GM12801 (cell line): ENCODE results near the gene ISCA1.

ENCODE experiments used
- TF ChIP-seq, protein P1 (sequence below): IDR thresholded peaks from one replicate; pipeline ENCODE4 v1.5.1; 2011; ENCODE audit warnings: control low read depth; ENCODE audit not compliant: insufficient read length; ENCODE audit errors: extremely low read depth

The ISCA1 gene

DNA sequence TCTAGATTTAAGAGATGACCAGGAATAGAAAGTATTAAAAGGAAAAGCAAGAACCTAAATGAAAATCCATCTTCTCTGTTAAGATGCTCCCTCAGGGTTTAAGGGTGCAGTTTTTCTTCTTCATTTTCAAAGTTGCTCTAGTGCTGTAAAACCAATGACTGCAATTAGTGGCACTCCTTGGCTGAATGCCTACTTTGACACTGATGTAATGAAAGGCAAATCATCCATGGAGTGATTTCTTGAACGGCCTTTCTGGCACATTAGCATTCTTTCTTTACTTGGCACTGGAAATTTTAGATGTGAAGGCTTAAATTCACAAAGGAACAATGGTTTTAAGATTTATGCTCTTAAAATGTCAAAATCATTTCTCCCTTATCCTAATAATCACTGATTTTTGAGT lies 19.3 kb upstream of the ISCA1 start:
- TF ChIP-seq, protein P1, sequence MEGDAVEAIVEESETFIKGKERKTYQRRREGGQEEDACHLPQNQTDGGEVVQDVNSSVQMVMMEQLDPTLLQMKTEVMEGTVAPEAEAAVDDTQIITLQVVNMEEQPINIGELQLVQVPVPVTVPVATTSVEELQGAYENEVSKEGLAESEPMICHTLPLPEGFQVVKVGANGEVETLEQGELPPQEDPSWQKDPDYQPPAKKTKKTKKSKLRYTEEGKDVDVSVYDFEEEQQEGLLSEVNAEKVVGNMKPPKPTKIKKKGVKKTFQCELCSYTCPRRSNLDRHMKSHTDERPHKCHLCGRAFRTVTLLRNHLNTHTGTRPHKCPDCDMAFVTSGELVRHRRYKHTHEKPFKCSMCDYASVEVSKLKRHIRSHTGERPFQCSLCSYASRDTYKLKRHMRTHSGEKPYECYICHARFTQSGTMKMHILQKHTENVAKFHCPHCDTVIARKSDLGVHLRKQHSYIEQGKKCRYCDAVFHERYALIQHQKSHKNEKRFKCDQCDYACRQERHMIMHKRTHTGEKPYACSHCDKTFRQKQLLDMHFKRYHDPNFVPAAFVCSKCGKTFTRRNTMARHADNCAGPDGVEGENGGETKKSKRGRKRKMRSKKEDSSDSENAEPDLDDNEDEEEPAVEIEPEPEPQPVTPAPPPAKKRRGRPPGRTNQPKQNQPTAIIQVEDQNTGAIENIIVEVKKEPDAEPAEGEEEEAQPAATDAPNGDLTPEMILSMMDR: no peak

DNA sequence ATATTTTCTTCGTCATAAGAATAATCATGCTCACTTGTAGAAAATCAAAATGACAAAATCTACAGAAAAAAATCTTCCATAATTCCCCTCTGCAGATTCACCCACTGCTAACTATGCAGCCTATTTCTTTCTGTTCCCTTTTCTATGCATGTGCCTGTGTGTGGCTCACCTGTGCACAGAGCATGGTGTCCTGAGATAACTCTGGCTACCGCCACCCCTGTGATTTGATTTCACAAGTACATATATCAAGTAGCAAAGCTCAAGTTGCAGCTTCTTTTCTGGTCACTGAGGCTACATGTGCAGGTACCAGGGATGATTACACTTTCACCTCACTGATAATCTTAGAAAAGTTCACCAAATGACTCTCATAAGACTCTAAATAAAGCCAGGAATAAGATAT lies 18.4 kb upstream of the ISCA1 start:
- TF ChIP-seq, protein P1: no peak

DNA sequence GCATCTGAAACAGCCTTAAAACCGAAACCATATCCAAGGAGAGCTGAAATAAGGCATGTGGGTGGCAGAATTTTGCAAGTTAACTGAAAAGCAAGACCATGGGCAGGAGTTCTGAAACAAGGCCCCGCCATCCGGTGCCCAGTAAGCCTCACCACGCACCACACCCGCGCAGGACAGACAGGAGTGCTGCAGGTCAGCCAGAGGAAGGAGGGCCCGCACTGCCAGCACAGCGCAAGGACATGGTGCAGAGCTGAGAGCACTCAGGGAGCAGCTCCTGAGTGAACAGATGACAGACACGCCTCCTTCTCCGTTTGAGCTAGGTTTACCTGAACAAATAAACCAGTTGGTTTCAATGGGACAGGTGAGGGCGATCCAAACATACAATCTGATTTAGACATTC lies 16.5 kb upstream of the ISCA1 start:
- TF ChIP-seq, protein P1: no peak

DNA sequence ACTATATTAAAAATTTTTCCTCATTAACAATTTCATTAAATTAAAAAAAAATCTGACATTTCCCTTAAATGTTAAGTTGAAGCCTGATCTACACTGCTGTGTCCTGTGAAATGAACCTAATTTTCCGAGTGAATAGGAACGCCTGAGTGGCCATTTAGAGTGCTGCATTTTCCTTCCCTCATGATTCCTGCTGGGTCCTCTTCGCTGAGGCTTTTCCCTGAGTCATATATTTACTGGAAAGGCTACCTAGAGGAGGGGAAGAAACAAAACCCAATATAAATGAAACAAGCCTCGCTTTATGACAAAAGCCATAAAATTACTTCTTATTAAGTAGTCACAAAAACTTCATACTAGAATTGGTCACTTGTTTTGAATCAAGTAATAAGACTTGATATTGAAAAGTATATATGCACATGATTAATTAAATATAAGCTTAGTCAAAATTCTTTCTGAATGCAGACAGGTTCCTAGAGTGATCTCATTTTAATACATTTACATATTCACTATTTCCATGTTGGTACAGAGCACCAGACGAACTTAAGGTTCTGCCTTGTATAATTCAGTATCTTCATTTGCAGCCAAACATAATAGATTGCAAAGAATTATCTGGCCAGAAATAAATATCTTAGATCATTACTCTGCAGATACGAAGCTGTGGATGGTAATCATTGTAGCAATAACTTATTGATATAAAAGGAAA lies 6.3 kb upstream of the ISCA1 start:
- TF ChIP-seq, protein P1: no peak

DNA sequence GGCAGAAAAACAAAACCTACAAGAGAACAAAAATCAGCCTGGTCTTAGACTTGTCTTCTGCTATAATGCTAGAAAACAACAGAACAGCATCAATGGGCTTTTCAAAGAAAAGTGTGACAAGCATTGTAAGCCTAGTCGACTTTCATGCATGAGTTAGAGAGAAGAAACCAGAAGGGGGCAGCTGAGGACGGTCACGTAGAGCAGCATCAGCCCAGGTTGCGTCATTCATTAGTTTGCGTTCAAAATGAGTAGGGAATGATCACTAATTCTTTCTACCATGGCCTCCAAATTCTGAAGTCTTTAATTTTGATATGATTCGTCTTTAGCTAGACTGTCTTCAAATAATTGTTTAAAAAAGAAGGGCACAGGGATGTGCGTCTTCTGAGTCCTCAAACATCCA lies 4.7 kb upstream of the ISCA1 start:
- TF ChIP-seq, protein P1: no peak

DNA sequence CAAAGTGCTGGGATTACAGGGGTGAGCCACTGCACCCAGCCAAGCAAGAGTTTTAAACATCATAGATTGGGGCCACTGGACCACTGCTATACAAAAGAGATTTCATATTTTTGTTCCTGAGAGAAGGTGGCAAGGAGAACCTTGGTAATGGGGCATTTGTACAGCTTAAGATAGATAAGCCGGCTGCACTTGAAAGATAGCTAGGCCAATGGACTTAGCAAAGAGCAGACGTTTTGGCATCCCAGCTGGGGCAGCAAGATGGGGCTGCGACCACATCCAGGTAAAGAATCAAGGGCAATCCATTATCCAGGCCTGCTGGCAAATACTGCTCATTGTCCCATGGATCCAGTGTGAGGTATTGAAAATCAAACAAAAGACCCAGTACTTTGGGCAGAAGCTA lies 3.9 kb upstream of the ISCA1 start:
- TF ChIP-seq, protein P1: no peak

DNA sequence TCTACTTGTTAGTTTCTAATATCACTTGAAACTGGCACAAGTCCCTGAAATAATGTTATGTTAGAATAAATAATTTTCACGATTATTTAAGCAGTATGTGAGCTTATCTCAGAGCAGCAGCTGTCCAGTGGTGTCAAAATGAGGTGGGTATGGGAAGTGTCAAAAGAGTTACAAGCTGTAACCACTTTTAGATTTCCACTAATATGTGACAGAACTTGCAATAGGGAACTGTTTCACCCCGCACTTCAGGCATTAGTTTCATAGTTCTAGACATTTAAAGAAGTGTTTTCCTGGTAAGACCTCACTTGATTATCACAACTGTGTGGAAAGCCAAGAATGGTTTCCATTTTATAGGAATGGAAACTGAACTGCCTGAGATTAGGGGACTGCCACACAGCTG lies 2.9 kb upstream of the ISCA1 start:
- TF ChIP-seq, protein P1: no peak
